NCI-H2171 treated with DMSO at 0.1 percent for 48 hours (cell line): Measurements from ENCODE around the gene LCE1B.

Source experiments
- DNase-seq: peaks from one replicate; lab custom pipeline; 2025; lab: John Stamatoyannopoulos, UW

LCE1B gene, protein sequence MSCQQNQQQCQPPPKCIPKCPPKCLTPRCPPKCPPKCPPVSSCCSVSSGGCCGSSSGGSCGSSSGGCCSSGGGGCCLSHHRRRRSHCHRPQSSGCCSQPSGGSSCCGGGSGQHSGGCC

DNA sequence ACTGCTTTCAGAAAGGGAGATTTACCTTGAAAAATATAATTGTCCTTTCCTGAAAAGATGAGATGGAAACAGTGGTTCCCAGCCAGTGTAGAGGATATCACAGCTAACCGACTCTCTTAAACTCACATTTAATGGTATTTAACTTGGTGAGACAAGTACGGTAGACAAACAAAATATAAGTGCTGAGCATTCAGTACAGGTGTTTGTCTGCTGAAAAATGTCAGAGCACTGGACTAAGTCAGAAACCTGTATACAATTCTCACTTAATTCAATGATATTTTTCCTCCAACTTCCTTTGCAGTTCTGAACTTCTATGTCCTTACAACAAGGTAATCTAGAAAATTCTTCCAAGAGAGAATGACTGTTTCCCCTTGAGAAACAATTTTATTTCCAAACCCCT is at the start of gene LCE1B:
Gene LCE1B (plus strand): TSS at position 301 of the 400 bp plus-strand sequence. CDS start 476 bp downstream, outside the sequence.
- DNase-seq: no peak

DNA sequence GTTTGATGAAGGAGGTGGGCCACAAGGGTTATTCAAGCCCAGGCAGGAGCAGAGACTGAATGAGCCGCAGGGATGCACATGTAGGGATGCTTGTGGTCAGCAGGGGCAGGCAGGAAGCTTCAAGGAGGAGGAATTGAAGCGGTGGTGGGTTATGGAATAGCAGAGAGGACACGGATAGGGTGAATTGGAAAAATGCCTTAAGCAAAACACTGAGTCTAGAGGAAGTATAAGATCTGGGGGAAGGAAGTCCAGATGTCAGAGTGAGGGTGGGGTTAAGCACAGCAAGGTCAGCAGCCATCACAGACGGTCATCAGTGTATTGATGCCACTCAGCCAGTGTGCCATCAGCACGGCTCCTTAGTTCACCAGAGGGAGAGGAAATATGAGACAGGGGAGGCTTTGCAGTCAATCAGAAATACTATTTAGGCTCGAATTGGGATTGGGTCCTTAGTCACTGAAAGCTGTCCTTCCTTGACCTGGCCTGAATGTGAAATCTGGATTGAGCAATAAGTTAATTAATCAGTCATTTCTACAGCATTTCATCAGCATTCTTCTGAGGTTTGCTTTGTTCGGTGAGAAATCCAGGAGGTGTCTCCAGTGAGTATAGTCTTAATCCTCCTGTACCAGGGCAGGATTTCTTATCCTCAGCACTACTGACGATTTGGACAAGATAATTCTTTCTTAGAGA is 42.8 kb upstream of the LCE1B start:
- DNase-seq: no peak

DNA sequence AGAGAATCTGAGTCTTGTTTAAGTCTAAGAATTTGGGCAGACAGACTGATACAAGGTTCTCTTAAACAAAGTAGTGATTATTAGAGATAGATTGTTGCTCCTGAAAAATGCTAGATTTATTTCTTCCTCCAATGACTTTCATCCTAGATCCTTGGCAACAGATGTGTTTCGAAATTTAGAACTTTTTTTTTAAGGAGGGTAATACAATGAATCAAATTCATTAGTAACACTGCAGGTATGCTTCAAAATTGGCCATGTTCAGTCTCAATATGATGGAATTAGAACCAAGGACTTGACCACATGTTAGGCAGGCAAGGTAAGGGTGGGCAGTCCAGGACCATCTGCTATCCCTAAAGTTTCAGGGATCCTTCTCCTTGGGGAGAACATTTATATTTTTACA is 41.4 kb upstream of the LCE1B start:
- no peak for DNase-seq

DNA sequence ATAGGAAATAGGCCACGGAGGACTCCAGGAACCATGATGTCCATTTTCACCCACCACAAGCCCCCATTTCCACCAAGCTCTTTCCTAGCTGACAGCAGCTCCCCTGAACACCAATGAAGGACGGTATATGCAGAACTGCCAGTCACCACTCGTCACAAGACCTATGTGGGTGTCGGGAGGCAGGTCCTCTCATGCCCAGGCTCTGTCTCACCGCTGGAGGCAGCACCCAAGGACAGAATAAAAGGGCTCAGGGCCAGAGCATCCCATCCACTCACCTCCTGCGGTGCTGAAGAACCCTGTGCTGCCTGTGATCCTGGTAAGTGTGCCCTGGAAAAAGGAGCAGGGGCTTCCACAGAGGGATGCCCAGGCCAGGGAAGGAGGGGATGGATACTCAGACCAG is 36.9 kb upstream of the LCE1B start, which contains the start of gene LCE1F:
Gene LCE1F (plus strand): TSS at position 266 of the 400 bp plus-strand sequence. CDS start 1,232 bp downstream, outside the sequence.
- no peak for DNase-seq

DNA sequence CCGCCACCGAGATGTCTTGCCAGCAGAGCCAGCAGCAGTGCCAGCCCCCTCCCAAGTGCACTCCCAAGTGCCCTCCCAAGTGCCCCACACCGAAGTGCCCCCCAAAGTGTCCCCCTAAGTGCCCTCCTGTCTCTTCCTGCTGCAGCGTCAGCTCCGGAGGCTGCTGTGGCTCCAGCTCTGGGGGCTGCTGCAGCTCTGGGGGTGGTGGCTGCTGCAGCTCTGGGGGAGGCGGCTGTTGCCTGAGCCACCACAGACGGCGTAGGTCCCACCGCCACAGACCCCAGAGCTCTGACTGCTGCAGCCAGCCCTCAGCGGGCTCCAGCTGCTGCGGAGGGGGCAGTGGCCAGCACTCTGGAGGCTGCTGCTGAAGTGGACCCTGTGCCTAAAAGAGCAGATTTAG is 35.4 kb upstream of the LCE1B start:
- DNase-seq: no peak

DNA sequence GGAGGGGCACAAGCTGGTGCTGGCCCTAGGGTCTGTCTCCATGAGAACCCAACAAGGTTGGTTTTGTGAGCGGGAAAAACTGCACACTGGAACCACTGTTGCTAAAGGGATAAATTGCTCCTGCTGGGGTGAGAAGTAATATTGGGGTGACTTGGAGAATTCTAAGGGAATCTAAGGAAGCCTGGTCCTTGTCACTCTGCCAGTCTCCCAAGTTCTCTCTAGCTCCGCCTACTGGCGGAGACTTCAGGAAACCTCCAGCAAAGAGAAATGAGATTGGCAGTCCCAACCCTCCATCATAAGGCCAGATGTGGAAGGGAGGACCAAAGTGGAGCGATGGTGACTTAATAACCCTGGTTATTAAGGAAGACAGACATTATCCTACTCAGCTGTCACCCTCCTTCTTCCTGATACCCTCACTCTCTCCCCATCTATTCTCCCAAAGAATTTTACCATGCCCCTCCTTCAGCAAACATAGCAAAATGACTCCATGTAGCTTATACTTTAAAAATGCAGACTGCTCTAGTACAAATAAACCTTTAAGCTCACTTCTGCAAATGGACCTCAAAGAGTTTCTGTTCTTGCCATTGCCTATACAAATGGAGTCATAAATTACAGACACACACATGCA is 34.1 kb upstream of the LCE1B start:
- DNase-seq: no peak

DNA sequence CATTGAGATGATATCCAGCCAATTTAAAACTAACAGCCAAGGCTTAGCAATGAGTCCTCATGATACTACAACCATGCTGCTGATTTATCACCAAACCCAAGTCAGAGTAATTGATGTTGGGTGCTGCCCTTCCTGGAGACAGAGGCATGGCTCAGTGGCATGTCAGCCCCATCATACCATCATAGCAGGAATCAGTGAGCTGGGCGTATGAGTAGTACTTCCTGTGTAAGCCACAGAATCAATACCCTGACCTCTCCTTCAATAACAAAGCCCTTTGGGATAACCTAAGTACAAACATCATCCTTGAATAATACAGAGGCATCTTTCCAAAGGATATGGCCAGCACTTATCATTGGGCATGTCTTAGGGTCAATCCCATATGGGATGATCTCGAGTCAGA is 28.7 kb upstream of the LCE1B start:
- no peak for DNase-seq

DNA sequence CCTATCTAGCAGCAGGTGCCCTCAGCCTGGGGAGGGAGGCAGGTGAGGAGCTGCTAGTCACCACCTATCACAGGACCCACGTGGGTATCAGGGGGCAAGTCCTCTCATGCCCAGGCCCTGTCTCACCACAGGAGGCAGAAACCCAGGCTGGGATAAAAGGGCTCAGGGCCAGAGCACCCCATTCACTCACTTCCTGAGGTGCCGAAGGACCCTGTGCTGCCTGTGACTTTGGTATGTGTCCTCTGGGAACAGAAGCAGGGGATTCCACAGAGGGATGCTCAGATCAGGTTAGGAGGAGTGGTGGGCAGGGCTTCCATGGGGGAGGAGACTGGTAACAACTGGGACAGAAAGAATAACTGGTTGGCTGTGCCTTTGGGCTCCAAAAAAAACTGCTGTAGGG is 25.7 kb upstream of the LCE1B start, which contains the start of gene LCE1E:
Gene LCE1E (plus strand): TSS at position 181 of the 400 bp plus-strand sequence. CDS start 1,043 bp downstream, outside the sequence.
- no peak for DNase-seq

DNA sequence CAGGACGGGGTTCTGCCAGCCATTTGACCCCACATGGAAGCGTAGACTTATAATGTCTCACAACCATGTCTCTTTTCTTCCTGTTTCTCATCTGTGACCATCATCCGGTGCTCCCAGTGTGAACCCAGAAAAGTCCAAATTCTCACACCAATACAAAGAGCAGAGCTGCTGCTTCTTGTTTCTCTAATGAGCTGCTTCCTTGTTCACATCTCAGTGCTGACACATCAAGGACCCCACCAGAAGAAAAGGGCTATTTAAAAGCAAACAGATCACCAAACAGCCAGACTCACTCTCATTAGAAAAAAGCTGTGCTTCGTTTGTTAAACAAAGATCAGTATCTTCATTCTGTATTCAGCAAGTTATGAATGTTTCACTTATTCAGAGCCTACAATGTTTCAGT is 16.1 kb upstream of the LCE1B start:
- no peak for DNase-seq

DNA sequence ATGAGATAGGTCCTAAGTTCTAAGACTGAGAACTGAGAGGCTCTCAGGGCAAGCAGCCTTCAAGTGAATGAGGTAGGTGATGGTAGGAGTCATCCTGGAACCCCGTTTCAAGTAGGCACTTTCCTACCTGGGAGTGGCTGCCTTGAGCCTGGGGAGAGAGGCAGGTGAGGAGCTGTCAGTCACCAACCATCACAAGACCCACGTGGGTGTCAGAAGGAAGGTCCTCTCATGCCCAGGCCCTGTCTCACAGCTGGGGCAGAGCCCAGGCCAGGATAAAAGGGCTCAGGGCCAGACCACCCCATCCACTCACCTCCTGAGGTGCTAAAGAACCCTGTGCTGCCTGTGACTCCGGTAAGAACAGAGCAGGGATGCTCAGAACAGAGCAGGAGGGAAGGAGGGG is 15.3 kb upstream of the LCE1B start, which contains the start of gene LCE1D:
Gene LCE1D (plus strand): TSS at position 301 of the 400 bp plus-strand sequence. CDS start 1,074 bp downstream, outside the sequence.
- DNase-seq: no peak

DNA sequence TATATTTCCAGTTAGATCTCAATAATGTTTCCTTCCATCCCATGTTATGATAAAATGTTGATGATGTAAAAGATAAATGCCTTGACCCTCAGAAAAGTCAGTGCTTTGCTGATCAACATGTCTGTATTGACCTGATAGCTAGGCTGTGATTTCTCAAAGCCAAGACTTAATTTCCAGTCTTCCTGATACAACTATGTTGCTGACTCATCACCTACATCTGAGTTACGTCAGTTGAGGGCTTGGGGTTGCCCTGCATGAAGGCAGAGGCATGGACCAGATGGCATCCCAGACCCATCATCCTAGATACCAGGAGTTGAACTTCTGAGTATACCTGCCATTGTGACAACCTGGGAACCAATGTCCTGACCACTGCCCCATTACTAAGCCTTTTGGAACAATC is 10.4 kb upstream of the LCE1B start:
- DNase-seq: no peak

DNA sequence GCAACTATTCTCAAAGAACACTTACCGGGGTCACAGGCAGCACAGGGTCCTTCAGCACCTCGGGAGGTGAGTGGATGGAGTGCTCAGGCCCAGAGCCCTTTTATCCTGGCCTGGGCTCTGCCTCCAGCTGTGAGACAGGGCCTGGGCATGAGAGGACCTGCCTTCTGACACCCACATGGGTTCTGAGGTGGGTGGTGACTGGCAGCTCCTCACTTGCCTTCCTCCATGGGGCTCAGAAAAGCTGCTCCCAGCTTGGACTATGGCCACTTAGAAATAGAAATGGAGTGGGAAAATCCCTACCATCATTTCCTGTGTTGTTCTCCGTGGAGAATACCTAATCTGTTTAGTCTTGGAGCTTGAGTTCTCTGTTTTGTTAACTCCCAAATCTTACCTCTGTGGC is 5.2 kb upstream of the LCE1B start, which contains the start of gene LCE1C:
Gene LCE1C (minus strand): TSS at position 76 of the 400 bp plus-strand sequence. CDS start 1,173 bp downstream, outside the sequence.
- no peak for DNase-seq

DNA sequence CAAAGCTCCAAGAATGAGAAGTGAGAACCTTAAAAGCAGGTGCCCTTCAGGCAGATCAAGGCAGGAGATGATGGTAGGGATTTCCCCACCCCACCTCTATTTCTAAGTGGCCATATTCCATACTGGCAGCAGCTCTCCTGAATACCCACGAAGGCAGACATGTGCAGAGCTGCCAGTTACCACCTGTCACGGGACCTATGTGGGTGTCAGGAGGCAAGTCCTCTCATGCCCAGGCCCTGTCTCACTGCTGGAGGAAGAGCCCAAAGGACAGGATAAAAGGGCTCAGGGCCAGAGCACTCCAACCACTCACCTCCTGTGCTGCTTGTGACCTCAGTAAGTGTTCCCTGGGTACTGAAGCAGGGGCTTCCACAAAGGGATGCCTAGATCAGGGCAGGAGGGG is 721 bp upstream of the LCE1B start:
- DNase-seq: no peak

DNA sequence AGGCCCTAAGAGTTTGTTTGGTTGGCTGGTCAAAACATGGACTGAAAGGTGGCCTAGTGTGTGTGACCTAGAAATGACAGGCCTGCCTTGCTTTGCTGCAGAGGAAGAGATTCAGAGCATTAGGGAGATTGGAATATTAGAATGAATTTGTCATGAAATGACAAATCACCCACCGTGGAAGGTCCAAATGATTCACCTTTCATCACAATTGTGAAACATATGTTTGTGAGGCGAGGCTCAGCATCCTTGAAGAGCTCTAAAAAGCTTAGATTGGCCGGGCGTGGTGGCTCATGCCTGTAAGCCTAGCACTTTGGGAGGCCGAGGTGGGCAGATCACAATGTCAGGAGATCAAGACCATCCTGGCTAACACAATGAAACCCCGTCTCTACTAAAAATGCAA is 5.5 kb downstream of the LCE1B start:
- no peak for DNase-seq

DNA sequence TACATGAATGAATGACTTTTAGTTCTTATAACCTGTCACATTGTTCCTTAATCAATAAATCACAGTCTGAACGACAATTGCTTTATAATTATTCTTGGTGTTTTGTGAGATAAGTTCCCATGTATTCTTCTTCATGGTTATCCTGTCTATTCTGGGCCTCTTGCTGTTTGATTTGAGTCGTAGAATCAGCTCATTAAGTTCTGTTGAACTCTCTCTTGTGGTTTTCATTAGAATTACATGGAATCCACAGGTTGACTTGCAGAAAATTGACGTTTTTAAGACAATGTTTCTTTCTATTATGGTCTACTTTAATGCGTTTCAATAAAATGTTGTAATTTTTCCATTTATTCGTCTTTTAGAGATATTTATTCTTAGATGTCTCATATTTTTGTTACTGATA is 11.5 kb downstream of the LCE1B start:
- no peak for DNase-seq

DNA sequence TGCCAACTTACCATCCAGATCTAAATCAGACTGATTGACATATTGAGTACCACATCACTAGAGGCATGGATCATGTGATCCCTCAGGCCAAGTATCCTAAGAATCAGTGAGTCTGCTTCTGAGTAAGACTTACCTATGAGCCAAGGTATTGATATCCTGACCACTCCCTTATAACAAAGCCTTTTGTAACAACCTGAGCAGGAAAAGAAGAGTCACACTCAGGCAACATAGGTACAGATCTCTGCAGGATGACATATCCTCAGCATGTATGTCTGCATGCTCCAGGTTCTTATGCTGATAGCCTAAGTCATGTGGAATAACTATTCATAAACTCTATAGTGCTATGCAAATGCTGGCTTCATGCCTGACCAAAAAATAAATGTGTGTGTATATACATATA is 13.2 kb downstream of the LCE1B start:
- no peak for DNase-seq

DNA sequence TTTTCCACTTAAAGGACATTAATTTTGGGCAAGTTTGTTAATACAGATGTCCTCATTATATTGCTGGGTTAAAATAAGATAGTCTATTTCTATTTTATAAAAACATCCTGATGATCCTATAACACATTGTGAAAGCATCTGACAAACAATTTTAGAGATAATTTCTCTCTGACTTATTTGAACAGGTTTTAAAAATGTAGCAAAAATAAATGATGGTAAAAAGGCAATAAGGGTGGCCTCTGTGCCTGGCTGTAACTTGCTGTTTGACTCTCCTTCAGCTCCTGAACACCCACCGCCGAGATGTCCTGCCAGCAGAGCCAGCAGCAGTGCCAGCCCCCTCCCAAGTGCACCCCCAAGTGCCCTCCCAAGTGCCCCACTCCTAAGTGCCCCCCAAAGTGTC is 15.4 kb downstream of the LCE1B start, which contains the start of gene LCE1A:
Gene LCE1A (plus strand): TSS at position 301 of the 400 bp plus-strand sequence. CDS start 0 bp downstream, at position 301.
- DNase-seq: no peak

DNA sequence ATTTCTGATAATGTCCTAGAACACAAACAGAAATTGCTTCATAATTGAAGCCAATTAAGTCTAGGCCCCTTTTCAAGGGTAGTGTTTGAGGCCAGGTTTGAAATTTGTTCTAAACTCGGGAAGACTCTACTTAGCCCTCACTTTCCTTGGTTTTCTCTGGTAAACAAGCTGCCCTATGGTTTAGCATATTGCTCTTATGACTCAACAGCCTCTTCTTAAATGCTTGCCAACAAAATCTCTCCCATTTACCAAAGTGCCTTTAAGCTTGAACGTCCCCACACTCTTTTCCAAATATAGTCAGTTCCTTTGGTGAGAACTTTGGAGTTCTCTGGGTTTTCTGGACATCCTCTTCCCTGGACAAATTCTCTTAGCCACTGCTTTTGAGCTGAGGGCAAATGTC is 25.1 kb downstream of the LCE1B start:
- DNase-seq: no peak

DNA sequence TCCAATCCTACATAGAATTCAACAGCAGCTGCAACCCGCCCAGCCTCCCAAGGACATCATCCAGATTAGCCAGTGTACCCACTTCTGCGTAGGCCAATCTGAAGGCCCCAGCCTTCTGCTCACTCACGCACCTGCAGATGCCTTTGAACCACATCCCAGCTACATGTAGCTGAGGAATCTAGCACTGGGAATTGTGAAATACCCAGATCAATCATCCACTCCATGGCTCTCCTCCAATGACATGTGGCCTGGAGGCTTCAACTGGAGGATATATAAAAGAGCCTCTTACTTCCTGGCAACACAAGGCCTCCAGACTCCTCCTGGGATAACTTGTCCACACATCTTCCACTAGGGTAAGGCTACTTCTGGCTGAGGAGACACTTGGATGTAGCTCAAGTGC is 30.8 kb downstream of the LCE1B start, which contains the start of gene LCE6A:
Gene LCE6A (plus strand): TSS at position 301 of the 400 bp plus-strand sequence. CDS start 665 bp downstream, outside the sequence.
- DNase-seq: no peak

DNA sequence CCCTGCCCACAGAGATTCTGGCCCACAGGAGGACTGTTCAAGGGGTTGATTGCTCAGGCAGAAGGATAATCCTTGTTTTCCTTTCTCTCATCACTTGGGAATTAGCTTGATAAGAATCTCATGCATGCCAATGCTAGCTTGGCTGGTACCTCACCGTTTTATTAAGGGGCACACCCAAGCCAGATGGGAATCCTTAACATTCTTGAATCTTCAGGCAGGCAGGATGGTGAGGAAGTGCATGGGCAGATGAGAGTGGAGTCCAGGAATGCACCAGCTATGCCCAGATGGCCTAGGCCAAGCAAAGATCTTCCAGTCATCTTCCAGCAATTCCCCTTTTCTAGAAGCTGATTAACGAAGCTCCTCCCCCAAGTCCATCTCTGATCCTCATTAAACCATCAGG is 43.9 kb downstream of the LCE1B start:
- no peak for DNase-seq

DNA sequence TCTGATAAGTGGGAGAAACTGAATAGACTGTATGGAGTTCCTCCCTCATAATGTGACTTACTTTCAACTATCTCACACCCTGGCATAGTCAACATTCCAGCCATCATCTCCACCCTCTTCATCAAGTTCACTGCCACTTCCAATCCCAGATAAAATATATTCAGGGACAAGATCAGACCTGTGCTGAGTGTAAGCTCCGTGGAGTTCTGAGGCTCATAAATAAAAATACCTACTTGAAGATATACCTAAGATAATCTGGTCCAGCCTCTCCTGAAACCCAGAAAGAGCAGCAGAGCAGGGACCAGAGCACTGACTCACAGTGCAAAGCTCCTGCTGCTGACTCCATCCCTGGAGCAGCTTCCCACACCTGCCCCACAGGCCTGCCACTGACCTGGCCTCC is 46.3 kb downstream of the LCE1B start:
- DNase-seq: no peak

DNA sequence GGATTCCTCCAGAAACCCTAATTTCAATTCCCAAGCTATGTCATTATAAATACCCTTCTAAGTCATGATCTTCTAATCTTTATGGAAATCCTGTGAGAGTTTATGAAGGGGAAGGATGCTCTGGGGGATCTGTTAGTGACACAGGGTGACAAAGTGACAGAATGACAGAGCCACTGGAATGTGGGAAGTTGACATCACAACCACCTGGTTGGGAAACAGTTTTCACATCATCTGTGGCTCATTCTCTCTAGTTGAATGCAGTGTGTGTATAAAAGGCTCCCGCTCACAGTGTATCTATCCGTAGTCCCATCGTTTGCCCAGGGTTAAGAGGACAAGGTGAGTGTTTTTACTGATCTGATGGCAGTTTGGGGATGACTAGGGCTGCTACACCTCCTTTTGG is 47.9 kb downstream of the LCE1B start, which contains the start of gene LCE7A:
Gene LCE7A (plus strand): TSS at position 301 of the 400 bp plus-strand sequence. CDS start 702 bp downstream, outside the sequence.
- DNase-seq: no peak

DNA sequence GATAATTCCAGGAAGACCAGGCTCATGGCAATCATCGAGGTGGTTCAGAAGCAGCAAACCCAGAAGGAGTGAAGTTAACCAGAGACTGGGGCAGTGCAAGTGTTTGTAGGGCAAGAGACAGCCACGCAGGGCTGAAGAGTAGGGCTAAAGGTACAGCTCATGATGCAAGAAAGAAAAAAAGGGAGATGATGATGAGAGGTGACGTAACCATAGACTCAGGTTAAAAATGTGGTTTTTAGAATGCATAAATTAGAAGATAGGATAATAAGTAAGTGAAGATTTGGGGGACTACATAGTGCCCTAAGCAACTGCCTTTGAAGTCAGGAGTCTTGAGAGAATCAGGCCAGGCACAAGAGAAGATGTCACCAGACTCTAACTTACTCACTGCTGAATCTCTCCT is 48.4 kb downstream of the LCE1B start:
- DNase-seq: no peak
